Measurements from ENCODE around the gene GALNT2.

GALNT2 gene

GRCh38 chr1:230210981-230211336, 143.9 kb downstream of the GALNT2 start:
- no peaks in the 10 kb centered on the region for H3K9me3 ChIP-seq (replicated peaks in 1 of 2; ENCODE audit: control insufficient read depth in 2 of 2, insufficient read depth in 1 of 2, low read depth in 1 of 2, low read length in 2 of 2)
- H2AFZ ChIP-seq (ENCODE audit: low read length), result no peak overlapping the region
- H2BK15ac ChIP-seq (ENCODE audit: low read length), result no peak overlapping the region
- H4K91ac ChIP-seq (ENCODE audit: low read depth, low read length, poor library complexity), result no peak overlapping the region
- H3K14ac ChIP-seq (ENCODE audit: low read length), result no peak overlapping the region
- H3K4me1 ChIP-seq (ENCODE audit: control insufficient read depth in 2 of 2, insufficient read depth in 1 of 2, low read depth in 1 of 2, low read length in 2 of 2), result peaks cover 0 to 2% of the 10 kb centered on the region in 2 donors
- no peak overlapping the region for H3K4me2 ChIP-seq (ENCODE audit: insufficient read depth, low read length, poor library complexity, severe bottlenecking)
- no peak overlapping the region for H2BK120ac ChIP-seq (ENCODE audit: low read depth, low read length)
- peaks cover 0 to under 1% of the 10 kb centered on the region in 2 donors for H3K36me3 ChIP-seq (replicated peaks in 1 of 2; ENCODE audit: control insufficient read depth in 2 of 2, insufficient read depth in 2 of 2, low read length in 2 of 2)
- peaks cover 0 to 2% (median 0%) of the 10 kb centered on the region in 3 experiments for H3K27me3 ChIP-seq (ENCODE audit: control insufficient read depth in 3 of 3, insufficient read depth in 3 of 3, low read depth in 1 of 3, low read length in 3 of 3)
- no peak overlapping the region for H3K9ac ChIP-seq (ENCODE audit: low read depth, low read length, poor library complexity)
- no peak overlapping the region for H3K4me3 ChIP-seq (ENCODE audit: low read length in 2 of 2)
- H3K27ac ChIP-seq (replicated peaks; ENCODE audit: low read length), result no peak overlapping the region
- H2AK5ac ChIP-seq (ENCODE audit: low read depth, low read length), result no peak overlapping the region
- no peak overlapping the region for H3K23ac ChIP-seq (ENCODE audit: low read depth, low read length, poor library complexity)
- H2BK5ac ChIP-seq (ENCODE audit: low read length), result no peak overlapping the region
- no peak overlapping the region for H3K18ac ChIP-seq (ENCODE audit: low read length)
- no peak overlapping the region for H4K8ac ChIP-seq (ENCODE audit: low read depth, low read length)
- DNase-seq (ENCODE audit: low spot score), result no peak
- H2BK12ac ChIP-seq (ENCODE audit: low read length), result no peak overlapping the region
- WGBS, 2 donors (ENCODE audit: extremely low coverage in 2 of 2, insufficient read length in 2 of 2, insufficient replicate concordance in 1 of 2), result no CpG with 5 or more reads among the region's 13 CpGs
- H3K4ac ChIP-seq (ENCODE audit: low read length), result no peak overlapping the region
- H3K79me1 ChIP-seq (ENCODE audit: low read depth, low read length), result no peaks in the 10 kb centered on the region

GRCh38 chr1:230211436-230212145, 144.6 kb downstream of the GALNT2 start:
- H4K8ac ChIP-seq (ENCODE audit: low read depth, low read length), result no peak overlapping the region

DNA sequence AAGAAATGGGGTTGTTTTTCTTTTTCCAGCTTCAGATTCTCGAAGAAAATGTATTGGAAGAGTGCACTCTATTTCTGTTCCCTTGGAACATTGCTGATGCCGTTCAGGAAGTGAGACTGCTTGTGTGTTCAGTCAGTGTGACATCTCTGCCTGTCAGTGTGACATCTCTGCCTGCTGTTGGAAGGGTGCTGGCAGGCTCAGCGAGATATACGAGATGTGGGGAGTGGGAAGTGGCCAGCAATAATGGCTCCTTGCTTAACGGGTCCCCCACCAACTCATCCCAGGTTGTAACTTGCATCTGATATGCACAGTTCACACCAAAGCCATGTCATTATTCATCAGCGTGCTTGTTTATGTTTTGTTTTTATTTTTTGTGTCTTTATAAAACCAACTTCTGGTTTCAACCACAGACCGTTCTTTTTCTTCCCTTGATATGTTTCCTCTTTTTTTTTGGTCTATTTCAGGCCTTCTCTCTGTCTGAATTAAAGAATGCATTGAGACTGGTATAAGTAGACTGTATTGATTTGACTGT, 145.4 kb downstream of the GALNT2 start:
- Histone ChIP-seq H2BK12ac (ENCODE audit: low read length) (no peak overlapping the region), H3K9me3 (replicated peaks in 1 of 2; ENCODE audit: control insufficient read depth in 2 of 2, insufficient read depth in 1 of 2, low read depth in 1 of 2, low read length in 2 of 2) (no peaks in the 10 kb centered on the region), H3K27ac (replicated peaks; ENCODE audit: low read length) (no peak overlapping the region), H3K23ac (ENCODE audit: low read depth, low read length, poor library complexity) (no peak overlapping the region), H2AFZ (ENCODE audit: low read length) (no peak overlapping the region), H2AK5ac (ENCODE audit: low read depth, low read length) (no peak overlapping the region), H2BK5ac (ENCODE audit: low read length) (no peak overlapping the region), H3K36me3 (replicated peaks in 1 of 2; ENCODE audit: control insufficient read depth in 2 of 2, insufficient read depth in 2 of 2, low read length in 2 of 2) (no peaks in the 10 kb centered on the region), H3K79me1 (ENCODE audit: low read depth, low read length) (no peaks in the 10 kb centered on the region), H3K4me3 (ENCODE audit: low read length in 2 of 2) (no peak overlapping the region), H3K4ac (ENCODE audit: low read length) (no peak overlapping the region), H3K27me3 (ENCODE audit: control insufficient read depth in 3 of 3, insufficient read depth in 3 of 3, low read depth in 1 of 3, low read length in 3 of 3) (peaks cover 0 to 2% (median 0%) of the 10 kb centered on the region in 3 experiments), H3K14ac (ENCODE audit: low read length) (no peak overlapping the region), H2BK120ac (ENCODE audit: low read depth, low read length) (no peak overlapping the region), H3K4me2 (ENCODE audit: insufficient read depth, low read length, poor library complexity, severe bottlenecking) (no peak overlapping the region), H3K18ac (ENCODE audit: low read length) (no peak overlapping the region), H2BK15ac (ENCODE audit: low read length) (no peak overlapping the region), H4K91ac (ENCODE audit: low read depth, low read length, poor library complexity) (no peak overlapping the region), H4K8ac (ENCODE audit: low read depth, low read length) (no peak overlapping the region), H3K4me1 (ENCODE audit: control insufficient read depth in 2 of 2, insufficient read depth in 1 of 2, low read depth in 1 of 2, low read length in 2 of 2) (peaks cover 0 to 2% of the 10 kb centered on the region in 2 donors), H3K9ac (ENCODE audit: low read depth, low read length, poor library complexity) (no peak overlapping the region)
- WGBS, 2 donors (ENCODE audit: extremely low coverage in 2 of 2, insufficient read length in 2 of 2, insufficient replicate concordance in 1 of 2), result no CpG with 5 or more reads among the region's 7 CpGs
- DNase-seq (ENCODE audit: low spot score), result no peak

More at GRCh38 chr1:230211436-230212145, 144.6 kb downstream of the GALNT2 start:
- Histone ChIP-seq H3K23ac (ENCODE audit: low read depth, low read length, poor library complexity) (no peak overlapping the region), H3K4me2 (ENCODE audit: insufficient read depth, low read length, poor library complexity, severe bottlenecking) (no peak overlapping the region), H2BK120ac (ENCODE audit: low read depth, low read length) (no peak overlapping the region), H2AK5ac (ENCODE audit: low read depth, low read length) (no peak overlapping the region), H3K18ac (ENCODE audit: low read length) (no peak overlapping the region), H2BK12ac (ENCODE audit: low read length) (no peak overlapping the region), H3K9me3 (replicated peaks in 1 of 2; ENCODE audit: control insufficient read depth in 2 of 2, insufficient read depth in 1 of 2, low read depth in 1 of 2, low read length in 2 of 2) (no peaks in the 10 kb centered on the region), H3K4ac (ENCODE audit: low read length) (no peak overlapping the region), H2BK15ac (ENCODE audit: low read length) (no peak overlapping the region), H4K91ac (ENCODE audit: low read depth, low read length, poor library complexity) (no peak overlapping the region), H2BK5ac (ENCODE audit: low read length) (no peak overlapping the region), H3K27me3 (ENCODE audit: control insufficient read depth in 3 of 3, insufficient read depth in 3 of 3, low read depth in 1 of 3, low read length in 3 of 3) (peaks cover 0 to 2% (median 0%) of the 10 kb centered on the region in 3 experiments), H3K36me3 (replicated peaks in 1 of 2; ENCODE audit: control insufficient read depth in 2 of 2, insufficient read depth in 2 of 2, low read length in 2 of 2) (no peaks in the 10 kb centered on the region), H3K4me1 (ENCODE audit: control insufficient read depth in 2 of 2, insufficient read depth in 1 of 2, low read depth in 1 of 2, low read length in 2 of 2) (peaks cover 0 to 2% of the 10 kb centered on the region in 2 donors), H3K14ac (ENCODE audit: low read length) (no peak overlapping the region), H3K27ac (replicated peaks; ENCODE audit: low read length) (no peak overlapping the region), H3K79me1 (ENCODE audit: low read depth, low read length) (no peaks in the 10 kb centered on the region), H3K4me3 (ENCODE audit: low read length in 2 of 2) (no peak overlapping the region), H3K9ac (ENCODE audit: low read depth, low read length, poor library complexity) (no peak overlapping the region), H2AFZ (ENCODE audit: low read length) (no peak overlapping the region)
- no peak for DNase-seq (ENCODE audit: low spot score)
- no CpG with 5 or more reads among the region's 8 CpGs for WGBS, 2 donors (ENCODE audit: extremely low coverage in 2 of 2, insufficient read length in 2 of 2, insufficient replicate concordance in 1 of 2)

- no peak for DNase-seq (ENCODE audit: low spot score)
- Histone ChIP-seq H3K79me1 (ENCODE audit: low read depth, low read length) (no peaks in the 10 kb centered on the region), H3K4me3 (ENCODE audit: low read length in 2 of 2) (no peak overlapping the region), H3K36me3 (replicated peaks in 1 of 2; ENCODE audit: control insufficient read depth in 2 of 2, insufficient read depth in 2 of 2, low read length in 2 of 2) (no peaks in the 10 kb centered on the region), H2BK5ac (ENCODE audit: low read length) (no peak overlapping the region), H3K18ac (ENCODE audit: low read length) (no peak overlapping the region), H3K9ac (ENCODE audit: low read depth, low read length, poor library complexity) (no peak overlapping the region), H2AK5ac (ENCODE audit: low read depth, low read length) (no peak overlapping the region), H3K4me1 (ENCODE audit: control insufficient read depth in 2 of 2, insufficient read depth in 1 of 2, low read depth in 1 of 2, low read length in 2 of 2) (peaks cover 0 to 3% of the 10 kb centered on the region in 2 donors), H2BK15ac (ENCODE audit: low read length) (no peak overlapping the region), H3K27ac (replicated peaks; ENCODE audit: low read length) (no peak overlapping the region), H2AFZ (ENCODE audit: low read length) (no peak overlapping the region), H4K8ac (ENCODE audit: low read depth, low read length) (no peak overlapping the region), H3K23ac (ENCODE audit: low read depth, low read length, poor library complexity) (no peak overlapping the region), H4K91ac (ENCODE audit: low read depth, low read length, poor library complexity) (no peak overlapping the region), H3K4me2 (ENCODE audit: insufficient read depth, low read length, poor library complexity, severe bottlenecking) (no peak overlapping the region), H3K14ac (ENCODE audit: low read length) (no peak overlapping the region), H2BK12ac (ENCODE audit: low read length) (no peak overlapping the region), H3K4ac (ENCODE audit: low read length) (no peak overlapping the region), H2BK120ac (ENCODE audit: low read depth, low read length) (no peak overlapping the region), H3K27me3 (ENCODE audit: control insufficient read depth in 3 of 3, insufficient read depth in 3 of 3, low read depth in 1 of 3, low read length in 3 of 3) (no peaks in the 10 kb centered on the region), H3K9me3 (replicated peaks in 1 of 2; ENCODE audit: control insufficient read depth in 2 of 2, insufficient read depth in 1 of 2, low read depth in 1 of 2, low read length in 2 of 2) (no peaks in the 10 kb centered on the region)
- no CpG with 5 or more reads among the region's 7 CpGs for WGBS, 2 donors (ENCODE audit: extremely low coverage in 2 of 2, insufficient read length in 2 of 2, insufficient replicate concordance in 1 of 2)
Measured at GRCh38 chr1:230215031-230215430, 148.0 kb downstream of the GALNT2 start.

All from neuronal stem cell (in vitro differentiated cells).